Measurements from ENCODE around the gene CRTAP. TPM values are rescaled to one million over a fixed set of nuclear protein-coding genes. Genes with fewer than 3 reads are reported as not detected.
A peak's percentile ranks its signal among the peaks of the same experiment; 100 is the strongest.

CRTAP gene
- total and polyA plus RNA-seq, 2 of the 13 experiments (the other 11 are each of a cell fraction or from before 2014, with no cell fraction given): 54.2 to 119 TPM

DNA sequence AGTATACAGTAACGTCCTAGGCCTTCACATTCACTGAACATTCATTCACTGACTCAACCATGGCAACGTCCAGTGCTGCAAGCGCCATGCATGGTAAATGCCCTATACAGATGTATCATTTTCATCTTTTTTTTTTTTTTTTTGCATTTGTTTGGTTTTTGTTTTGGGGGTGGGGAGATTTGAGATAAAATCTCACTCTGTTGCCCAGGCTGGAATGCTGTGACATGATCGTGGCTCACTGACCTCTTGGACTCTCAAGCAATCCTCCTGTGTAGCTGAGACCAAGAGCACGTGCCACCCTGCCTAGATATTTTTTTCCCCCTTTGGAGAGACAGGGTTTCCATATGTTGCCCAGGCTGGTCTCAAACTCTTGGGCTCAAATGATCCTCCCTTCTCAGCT is 67.4 kb downstream of the CRTAP start (continued):
- TF ChIP-seq DPF2 (CRISPR knock-in tag; IDR thresholded peaks at IDR 0.05; ENCODE audit: borderline replicate concordance, low read depth): no peak
- TF ChIP-seq, protein P1, sequence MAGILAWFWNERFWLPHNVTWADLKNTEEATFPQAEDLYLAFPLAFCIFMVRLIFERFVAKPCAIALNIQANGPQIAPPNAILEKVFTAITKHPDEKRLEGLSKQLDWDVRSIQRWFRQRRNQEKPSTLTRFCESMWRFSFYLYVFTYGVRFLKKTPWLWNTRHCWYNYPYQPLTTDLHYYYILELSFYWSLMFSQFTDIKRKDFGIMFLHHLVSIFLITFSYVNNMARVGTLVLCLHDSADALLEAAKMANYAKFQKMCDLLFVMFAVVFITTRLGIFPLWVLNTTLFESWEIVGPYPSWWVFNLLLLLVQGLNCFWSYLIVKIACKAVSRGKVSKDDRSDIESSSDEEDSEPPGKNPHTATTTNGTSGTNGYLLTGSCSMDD (CRISPR knock-in tag; IDR thresholded peaks at IDR 0.05): no peak
- peak; percentile 87 for TF ChIP-seq MAX (IDR thresholded peaks at IDR 0.05)
- TF ChIP-seq MED1 (CRISPR knock-in tag; IDR thresholded peaks at IDR 0.05): peak; percentile 72
- TF ChIP-seq, protein P2, sequence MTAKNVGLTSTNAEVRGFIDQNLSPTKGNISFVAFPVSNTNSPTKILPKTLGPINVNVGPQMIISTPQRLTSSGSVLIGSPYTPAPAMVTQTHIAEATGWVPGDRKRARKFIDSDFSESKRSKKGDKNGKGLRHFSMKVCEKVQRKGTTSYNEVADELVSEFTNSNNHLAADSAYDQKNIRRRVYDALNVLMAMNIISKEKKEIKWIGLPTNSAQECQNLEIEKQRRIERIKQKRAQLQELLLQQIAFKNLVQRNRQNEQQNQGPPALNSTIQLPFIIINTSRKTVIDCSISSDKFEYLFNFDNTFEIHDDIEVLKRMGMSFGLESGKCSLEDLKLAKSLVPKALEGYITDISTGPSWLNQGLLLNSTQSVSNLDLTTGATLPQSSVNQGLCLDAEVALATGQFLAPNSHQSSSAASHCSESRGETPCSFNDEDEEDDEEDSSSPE (CRISPR knock-in tag; IDR thresholded peaks at IDR 0.05): peak; percentile 62; the same call in 1 of the 2 replicates
- TF ChIP-seq ZNF775 (CRISPR knock-in tag; IDR thresholded peaks at IDR 0.05; ENCODE audit: borderline replicate concordance): no peak
- TF ChIP-seq ZNF138 (CRISPR knock-in tag; IDR thresholded peaks at IDR 0.05; ENCODE audit: low read depth): no peak
- TF ChIP-seq BATF2 (CRISPR knock-in tag; IDR thresholded peaks at IDR 0.05): no peak
- no peak for TF ChIP-seq NFKB2 (CRISPR knock-in tag; IDR thresholded peaks at IDR 0.05; ENCODE audit: borderline replicate concordance)
- TF ChIP-seq HOXA3 (CRISPR knock-in tag; IDR thresholded peaks at IDR 0.05): peak; percentile 70; the same call in 1 of the 2 replicates
- TF ChIP-seq ZNF20 (CRISPR knock-in tag; IDR thresholded peaks at IDR 0.05): no peak
- TF ChIP-seq, protein P3, sequence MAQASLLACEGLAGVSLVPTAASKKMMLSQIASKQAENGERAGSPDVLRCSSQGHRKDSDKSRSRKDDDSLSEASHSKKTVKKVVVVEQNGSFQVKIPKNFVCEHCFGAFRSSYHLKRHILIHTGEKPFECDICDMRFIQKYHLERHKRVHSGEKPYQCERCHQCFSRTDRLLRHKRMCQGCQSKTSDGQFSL (CRISPR knock-in tag; IDR thresholded peaks at IDR 0.05): no peak
- no peak for TF ChIP-seq ATF7-NPFF (CRISPR knock-in tag; IDR thresholded peaks at IDR 0.05; ENCODE audit: low read depth)
- no peak for TF ChIP-seq KLF9 (CRISPR knock-in tag; IDR thresholded peaks at IDR 0.05; ENCODE audit: low read depth)
- no peak for TF ChIP-seq LBX2 (CRISPR knock-in tag; IDR thresholded peaks at IDR 0.05; ENCODE audit: borderline replicate concordance)
- no peak for TF ChIP-seq GTF3A (CRISPR knock-in tag; conservative IDR thresholded peaks at IDR 0.05)
- TF ChIP-seq, protein P4, sequence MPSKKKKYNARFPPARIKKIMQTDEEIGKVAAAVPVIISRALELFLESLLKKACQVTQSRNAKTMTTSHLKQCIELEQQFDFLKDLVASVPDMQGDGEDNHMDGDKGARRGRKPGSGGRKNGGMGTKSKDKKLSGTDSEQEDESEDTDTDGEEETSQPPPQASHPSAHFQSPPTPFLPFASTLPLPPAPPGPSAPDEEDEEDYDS (CRISPR knock-in tag; IDR thresholded peaks at IDR 0.05): no peak
- no peak for TF ChIP-seq PHB2 (IDR thresholded peaks at IDR 0.05; ENCODE audit: partially characterized antibody)
- TF ChIP-seq ZNF34 (CRISPR knock-in tag; IDR thresholded peaks at IDR 0.05; ENCODE audit: borderline replicate concordance): no peak
- TF ChIP-seq, protein P5, sequence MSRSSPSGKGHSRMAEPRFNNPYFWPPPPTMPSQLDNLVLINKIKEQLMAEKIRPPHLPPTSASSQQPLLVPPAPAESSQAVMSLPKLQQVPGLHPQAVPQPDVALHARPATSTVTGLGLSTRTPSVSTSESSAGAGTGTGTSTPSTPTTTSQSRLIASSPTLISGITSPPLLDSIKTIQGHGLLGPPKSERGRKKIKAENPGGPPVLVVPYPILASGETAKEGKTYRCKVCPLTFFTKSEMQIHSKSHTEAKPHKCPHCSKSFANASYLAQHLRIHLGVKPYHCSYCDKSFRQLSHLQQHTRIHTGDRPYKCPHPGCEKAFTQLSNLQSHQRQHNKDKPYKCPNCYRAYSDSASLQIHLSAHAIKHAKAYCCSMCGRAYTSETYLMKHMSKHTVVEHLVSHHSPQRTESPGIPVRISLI (CRISPR knock-in tag; IDR thresholded peaks at IDR 0.05; ENCODE audit: borderline replicate concordance): peak; percentile 91
- no peak for TF ChIP-seq ZNF17 (CRISPR knock-in tag; IDR thresholded peaks at IDR 0.05)
- no peak for TF ChIP-seq ZNF326 (CRISPR knock-in tag; IDR thresholded peaks at IDR 0.05; ENCODE audit: borderline replicate concordance)
- TF ChIP-seq NAIF1 (CRISPR knock-in tag; IDR thresholded peaks at IDR 0.05; ENCODE audit: borderline replicate concordance): no peak
- TF ChIP-seq NFKBIZ (CRISPR knock-in tag; IDR thresholded peaks at IDR 0.05): no peak
- TF ChIP-seq ZNF432 (CRISPR knock-in tag; IDR thresholded peaks at IDR 0.05; ENCODE audit: borderline replicate concordance): no peak
- TF ChIP-seq ZNF83 (CRISPR knock-in tag; IDR thresholded peaks at IDR 0.05; ENCODE audit: borderline replicate concordance): no peak

All from HepG2 (cell line).